SK-N-SH treated with all-trans-retinoic acid at 6 μM for 48 hours (cell line): Measurements from ENCODE around the gene HMGB3.

Experiments used
- ATAC-seq: fragments of 200-7000 bp; cut with Tn5 transposase; 3 replicates; pipeline ENCODE4 v1.9.1; 2020; ENCODE audit warnings: mild to moderate bottlenecking, moderate library complexity
- ARNTL ChIP-seq: fragments of 450-650 bp; formaldehyde crosslinking; IDR thresholded peaks from 2 replicates; pipeline ENCODE4 v1.5.0; 2020; ENCODE audit warnings: low read depth, mild to moderate bottlenecking, moderate library complexity, borderline replicate concordance
- BACH2 ChIP-seq: fragments of 250-450 bp; sonication (Bioruptor Pico); IDR thresholded peaks from 2 replicates; pipeline ENCODE4 v1.9.0; 2021; ENCODE audit warnings: mild to moderate bottlenecking, borderline replicate concordance
- CSDC2 ChIP-seq: fragments of 250-450 bp; sonication (Bioruptor Pico); IDR thresholded peaks from 2 replicates; pipeline ENCODE4 v1.5.0; 2020; ENCODE audit warnings: mild to moderate bottlenecking, moderate library complexity
- ESRRG ChIP-seq: fragments of 250-450 bp; sonication (Bioruptor Pico); IDR thresholded peaks from 2 replicates; pipeline ENCODE4 v1.6.1; 2021; ENCODE audit warnings: mild to moderate bottlenecking
- ISL1 ChIP-seq: fragments of 250-450 bp; sonication (Bioruptor Pico); IDR thresholded peaks from 2 replicates; pipeline ENCODE4 v2.1.2; 2022; ENCODE audit warnings: mild to moderate bottlenecking, moderate library complexity
- OSR1 ChIP-seq: fragments of 250-450 bp; sonication (Bioruptor Pico); IDR thresholded peaks from 2 replicates; pipeline ENCODE4 v1.8.0; 2022; ENCODE audit warnings: moderate library complexity, mild to moderate bottlenecking, inconsistent platforms
- PPARA ChIP-seq: fragments of 250-450 bp; sonication (Bioruptor Pico); IDR thresholded peaks from 2 replicates; pipeline ENCODE4 v1.5.0; 2020; ENCODE audit warnings: mild to moderate bottlenecking, borderline replicate concordance
- RARB ChIP-seq: fragments of 250-450 bp; sonication (Bioruptor Pico); IDR thresholded peaks from 2 replicates; pipeline ENCODE4 v1.8.0; 2021; ENCODE audit warnings: mild to moderate bottlenecking, moderate library complexity
- SNAI2 ChIP-seq: fragments of 250-450 bp; sonication (Bioruptor Pico); IDR thresholded peaks from 2 replicates; pipeline ENCODE4 v1.5.0; 2020; ENCODE audit warnings: mild to moderate bottlenecking, moderate library complexity
- TCF4 ChIP-seq: fragments of 250-450 bp; sonication (Bioruptor Pico); IDR thresholded peaks from 2 replicates; pipeline ENCODE4 v1.8.0; 2021; ENCODE audit warnings: mild to moderate bottlenecking, moderate library complexity, borderline replicate concordance
- TOX ChIP-seq: fragments of 250-450 bp; sonication (Bioruptor Pico); IDR thresholded peaks from 2 replicates; pipeline ENCODE4 v1.8.0; 2021; ENCODE audit warnings: mild to moderate bottlenecking, moderate library complexity, borderline replicate concordance
- ZC3H10 ChIP-seq: fragments of 250-450 bp; sonication (Bioruptor Pico); IDR thresholded peaks from 2 replicates; pipeline ENCODE4 v1.5.1; 2021; ENCODE audit warnings: mild to moderate bottlenecking, moderate library complexity
- ZFP3 ChIP-seq: fragments of 250-450 bp; sonication (Bioruptor Pico); IDR thresholded peaks from 2 replicates; pipeline ENCODE4 v1.5.0; 2020; ENCODE audit warnings: mild to moderate bottlenecking, moderate library complexity
- ZFP30 ChIP-seq: fragments of 450-650 bp; formaldehyde crosslinking; IDR thresholded peaks from 2 replicates; pipeline ENCODE4 v1.5.0; 2022; ENCODE audit warnings: mild to moderate bottlenecking, moderate library complexity
- ZNF565 ChIP-seq: fragments of 450-650 bp; formaldehyde crosslinking; conservative IDR thresholded peaks from 2 replicates; pipeline ENCODE4 v1.5.0; 2020; ENCODE audit warnings: low read depth, mild to moderate bottlenecking, moderate library complexity
- ZNF70 ChIP-seq: fragments of 450-650 bp; formaldehyde crosslinking; IDR thresholded peaks from 2 replicates; pipeline ENCODE4 v1.5.0; 2020; ENCODE audit warnings: mild to moderate bottlenecking, moderate library complexity
- ZNF8 ChIP-seq: fragments of 450-650 bp; formaldehyde crosslinking; IDR thresholded peaks from 2 replicates; pipeline ENCODE4 v1.5.0; 2020; ENCODE audit warnings: mild to moderate bottlenecking, moderate library complexity
- TF ChIP-seq, protein P1 (sequence below): fragments of 250-450 bp; sonication (Bioruptor Pico); IDR thresholded peaks from 2 replicates; pipeline ENCODE4 v1.5.0; 2020; ENCODE audit warnings: mild to moderate bottlenecking, moderate library complexity
- TF ChIP-seq, protein P2 (sequence below): fragments of 250-450 bp; sonication (Bioruptor Pico); IDR thresholded peaks from 2 replicates; pipeline ENCODE4 v1.8.0; 2021; ENCODE audit warnings: low read depth, mild to moderate bottlenecking, moderate library complexity, borderline replicate concordance
- TF ChIP-seq, protein P3 (sequence below): fragments of 250-450 bp; sonication (Bioruptor Pico); IDR thresholded peaks from 2 replicates; pipeline ENCODE4 v1.5.1; 2021; ENCODE audit warnings: mild to moderate bottlenecking, moderate library complexity
- TF ChIP-seq, protein P4 (sequence below): fragments of 250-450 bp; sonication (Bioruptor Pico); IDR thresholded peaks from 2 replicates; pipeline ENCODE4 v1.8.0; 2020; ENCODE audit warnings: mild to moderate bottlenecking, moderate library complexity, borderline replicate concordance
- TF ChIP-seq, protein P5 (sequence below): fragments of 250-450 bp; sonication (Bioruptor Pico); IDR thresholded peaks from 2 replicates; pipeline ENCODE4 v1.5.1; 2020; ENCODE audit warnings: low read depth, mild to moderate bottlenecking, moderate library complexity

Gene HMGB3

DNA sequence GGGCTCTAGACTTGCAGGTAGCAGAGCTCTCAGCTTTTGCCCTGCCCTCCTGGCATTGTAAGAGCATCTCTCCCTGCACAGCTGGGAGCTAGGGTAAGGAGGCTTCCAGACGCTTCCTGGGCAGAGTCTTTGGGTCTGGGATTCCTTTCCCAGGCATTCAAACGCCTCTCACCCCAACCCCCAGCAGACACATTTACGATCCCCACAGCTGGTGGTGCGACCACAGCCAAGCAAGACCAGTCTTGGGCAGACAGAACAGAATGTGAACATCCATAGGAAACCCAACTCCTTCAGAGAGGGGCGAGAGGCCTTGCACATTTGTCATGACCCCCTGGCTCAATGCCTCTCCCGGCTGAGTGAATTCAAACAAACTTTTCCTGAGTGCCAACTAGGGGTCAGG lies 46.6 kb upstream of the HMGB3 start:
- no peak for TF ChIP-seq ZFP3
- TF ChIP-seq ARNTL (CRISPR knock-in tag), result no peak
- TF ChIP-seq SNAI2 (CRISPR knock-in tag), result no peak
- TF ChIP-seq, protein P1, sequence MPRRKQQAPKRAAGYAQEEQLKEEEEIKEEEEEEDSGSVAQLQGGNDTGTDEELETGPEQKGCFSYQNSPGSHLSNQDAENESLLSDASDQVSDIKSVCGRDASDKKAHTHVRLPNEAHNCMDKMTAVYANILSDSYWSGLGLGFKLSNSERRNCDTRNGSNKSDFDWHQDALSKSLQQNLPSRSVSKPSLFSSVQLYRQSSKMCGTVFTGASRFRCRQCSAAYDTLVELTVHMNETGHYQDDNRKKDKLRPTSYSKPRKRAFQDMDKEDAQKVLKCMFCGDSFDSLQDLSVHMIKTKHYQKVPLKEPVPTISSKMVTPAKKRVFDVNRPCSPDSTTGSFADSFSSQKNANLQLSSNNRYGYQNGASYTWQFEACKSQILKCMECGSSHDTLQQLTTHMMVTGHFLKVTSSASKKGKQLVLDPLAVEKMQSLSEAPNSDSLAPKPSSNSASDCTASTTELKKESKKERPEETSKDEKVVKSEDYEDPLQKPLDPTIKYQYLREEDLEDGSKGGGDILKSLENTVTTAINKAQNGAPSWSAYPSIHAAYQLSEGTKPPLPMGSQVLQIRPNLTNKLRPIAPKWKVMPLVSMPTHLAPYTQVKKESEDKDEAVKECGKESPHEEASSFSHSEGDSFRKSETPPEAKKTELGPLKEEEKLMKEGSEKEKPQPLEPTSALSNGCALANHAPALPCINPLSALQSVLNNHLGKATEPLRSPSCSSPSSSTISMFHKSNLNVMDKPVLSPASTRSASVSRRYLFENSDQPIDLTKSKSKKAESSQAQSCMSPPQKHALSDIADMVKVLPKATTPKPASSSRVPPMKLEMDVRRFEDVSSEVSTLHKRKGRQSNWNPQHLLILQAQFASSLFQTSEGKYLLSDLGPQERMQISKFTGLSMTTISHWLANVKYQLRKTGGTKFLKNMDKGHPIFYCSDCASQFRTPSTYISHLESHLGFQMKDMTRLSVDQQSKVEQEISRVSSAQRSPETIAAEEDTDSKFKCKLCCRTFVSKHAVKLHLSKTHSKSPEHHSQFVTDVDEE, result no peak
- no peak for TF ChIP-seq BACH2 (CRISPR knock-in tag)
- TF ChIP-seq ZC3H10 (CRISPR knock-in tag), result no peak
- TF ChIP-seq ZNF565 (CRISPR knock-in tag), result no peak
- no peak for TF ChIP-seq CSDC2 (CRISPR knock-in tag)

DNA sequence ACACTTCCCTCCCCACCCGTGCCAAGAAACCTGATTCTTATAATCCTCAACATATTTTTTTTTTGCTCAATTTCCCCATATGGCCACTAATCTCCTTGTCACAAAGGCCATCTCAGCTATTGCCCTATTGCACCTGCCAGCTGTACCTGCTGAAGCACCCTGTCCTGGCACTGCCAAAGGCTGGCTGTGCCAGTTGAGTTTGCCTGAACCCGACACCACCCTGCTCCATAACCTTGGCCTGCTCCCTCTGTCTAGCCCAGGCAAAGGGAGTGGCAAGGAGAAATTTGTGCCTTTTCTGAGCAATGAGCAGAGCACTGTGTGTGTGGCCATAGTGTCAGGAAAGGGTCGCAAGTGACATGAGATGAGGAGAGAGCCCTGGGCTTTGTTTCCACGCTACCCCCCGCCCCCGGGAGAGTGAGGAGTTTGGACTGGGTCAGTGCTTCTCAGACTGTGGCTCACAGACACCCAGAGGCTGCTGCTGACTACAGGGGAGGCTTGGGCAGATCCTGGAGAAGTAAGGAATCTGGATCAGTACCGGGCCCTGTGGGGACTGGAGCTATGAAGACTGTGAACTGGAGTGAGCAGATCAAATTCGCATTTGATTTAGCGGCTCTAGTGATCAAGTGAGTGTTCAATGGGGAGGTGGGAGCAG lies 42.2 kb upstream of the HMGB3 start:
- ATAC-seq, result no peak
- TF ChIP-seq ARNTL (CRISPR knock-in tag), result no peak
- no peak for TF ChIP-seq TOX (CRISPR knock-in tag)
- TF ChIP-seq SNAI2 (CRISPR knock-in tag), result no peak
- no peak for TF ChIP-seq ZC3H10 (CRISPR knock-in tag)
- TF ChIP-seq ZFP30 (CRISPR knock-in tag), result no peak
- no peak for TF ChIP-seq ZNF565 (CRISPR knock-in tag)
- no peak for TF ChIP-seq RARB
- TF ChIP-seq, protein P2, sequence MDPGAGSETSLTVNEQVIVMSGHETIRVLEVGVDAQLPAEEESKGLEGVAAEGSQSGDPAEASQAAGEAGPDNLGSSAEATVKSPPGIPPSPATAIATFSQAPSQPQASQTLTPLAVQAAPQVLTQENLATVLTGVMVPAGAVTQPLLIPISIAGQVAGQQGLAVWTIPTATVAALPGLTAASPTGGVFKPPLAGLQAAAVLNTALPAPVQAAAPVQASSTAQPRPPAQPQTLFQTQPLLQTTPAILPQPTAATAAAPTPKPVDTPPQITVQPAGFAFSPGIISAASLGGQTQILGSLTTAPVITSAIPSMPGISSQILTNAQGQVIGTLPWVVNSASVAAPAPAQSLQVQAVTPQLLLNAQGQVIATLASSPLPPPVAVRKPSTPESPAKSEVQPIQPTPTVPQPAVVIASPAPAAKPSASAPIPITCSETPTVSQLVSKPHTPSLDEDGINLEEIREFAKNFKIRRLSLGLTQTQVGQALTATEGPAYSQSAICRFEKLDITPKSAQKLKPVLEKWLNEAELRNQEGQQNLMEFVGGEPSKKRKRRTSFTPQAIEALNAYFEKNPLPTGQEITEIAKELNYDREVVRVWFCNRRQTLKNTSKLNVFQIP (CRISPR knock-in tag), result no peak
- no peak for TF ChIP-seq ISL1 (CRISPR knock-in tag)
- no peak for TF ChIP-seq OSR1 (CRISPR knock-in tag)
- TF ChIP-seq, protein P3, sequence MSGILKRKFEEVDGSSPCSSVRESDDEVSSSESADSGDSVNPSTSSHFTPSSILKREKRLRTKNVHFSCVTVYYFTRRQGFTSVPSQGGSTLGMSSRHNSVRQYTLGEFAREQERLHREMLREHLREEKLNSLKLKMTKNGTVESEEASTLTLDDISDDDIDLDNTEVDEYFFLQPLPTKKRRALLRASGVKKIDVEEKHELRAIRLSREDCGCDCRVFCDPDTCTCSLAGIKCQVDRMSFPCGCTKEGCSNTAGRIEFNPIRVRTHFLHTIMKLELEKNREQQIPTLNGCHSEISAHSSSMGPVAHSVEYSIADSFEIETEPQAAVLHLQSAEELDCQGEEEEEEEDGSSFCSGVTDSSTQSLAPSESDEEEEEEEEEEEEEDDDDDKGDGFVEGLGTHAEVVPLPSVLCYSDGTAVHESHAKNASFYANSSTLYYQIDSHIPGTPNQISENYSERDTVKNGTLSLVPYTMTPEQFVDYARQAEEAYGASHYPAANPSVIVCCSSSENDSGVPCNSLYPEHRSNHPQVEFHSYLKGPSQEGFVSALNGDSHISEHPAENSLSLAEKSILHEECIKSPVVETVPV, result no peak
- TF ChIP-seq, protein P4, sequence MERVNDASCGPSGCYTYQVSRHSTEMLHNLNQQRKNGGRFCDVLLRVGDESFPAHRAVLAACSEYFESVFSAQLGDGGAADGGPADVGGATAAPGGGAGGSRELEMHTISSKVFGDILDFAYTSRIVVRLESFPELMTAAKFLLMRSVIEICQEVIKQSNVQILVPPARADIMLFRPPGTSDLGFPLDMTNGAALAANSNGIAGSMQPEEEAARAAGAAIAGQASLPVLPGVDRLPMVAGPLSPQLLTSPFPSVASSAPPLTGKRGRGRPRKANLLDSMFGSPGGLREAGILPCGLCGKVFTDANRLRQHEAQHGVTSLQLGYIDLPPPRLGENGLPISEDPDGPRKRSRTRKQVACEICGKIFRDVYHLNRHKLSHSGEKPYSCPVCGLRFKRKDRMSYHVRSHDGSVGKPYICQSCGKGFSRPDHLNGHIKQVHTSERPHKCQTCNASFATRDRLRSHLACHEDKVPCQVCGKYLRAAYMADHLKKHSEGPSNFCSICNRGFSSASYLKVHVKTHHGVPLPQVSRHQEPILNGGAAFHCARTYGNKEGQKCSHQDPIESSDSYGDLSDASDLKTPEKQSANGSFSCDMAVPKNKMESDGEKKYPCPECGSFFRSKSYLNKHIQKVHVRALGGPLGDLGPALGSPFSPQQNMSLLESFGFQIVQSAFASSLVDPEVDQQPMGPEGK (CRISPR knock-in tag), result no peak
- TF ChIP-seq ZNF70 (CRISPR knock-in tag), result no peak
- no peak for TF ChIP-seq ZNF8 (CRISPR knock-in tag)
- TF ChIP-seq, protein P5, sequence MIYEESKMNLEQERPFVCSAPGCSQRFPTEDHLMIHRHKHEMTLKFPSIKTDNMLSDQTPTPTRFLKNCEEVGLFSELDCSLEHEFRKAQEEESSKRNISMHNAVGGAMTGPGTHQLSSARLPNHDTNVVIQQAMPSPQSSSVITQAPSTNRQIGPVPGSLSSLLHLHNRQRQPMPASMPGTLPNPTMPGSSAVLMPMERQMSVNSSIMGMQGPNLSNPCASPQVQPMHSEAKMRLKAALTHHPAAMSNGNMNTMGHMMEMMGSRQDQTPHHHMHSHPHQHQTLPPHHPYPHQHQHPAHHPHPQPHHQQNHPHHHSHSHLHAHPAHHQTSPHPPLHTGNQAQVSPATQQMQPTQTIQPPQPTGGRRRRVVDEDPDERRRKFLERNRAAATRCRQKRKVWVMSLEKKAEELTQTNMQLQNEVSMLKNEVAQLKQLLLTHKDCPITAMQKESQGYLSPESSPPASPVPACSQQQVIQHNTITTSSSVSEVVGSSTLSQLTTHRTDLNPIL (CRISPR knock-in tag), result no peak
- no peak for TF ChIP-seq ESRRG (CRISPR knock-in tag)
- TF ChIP-seq BACH2 (CRISPR knock-in tag), result no peak
- no peak for TF ChIP-seq ZFP3
- TF ChIP-seq PPARA (CRISPR knock-in tag), result no peak
- no peak for TF ChIP-seq TCF4 (CRISPR knock-in tag)

More for the DNA sequence above, 46.6 kb upstream of the HMGB3 start:
- ATAC-seq, result no peak
